HepG2 (cell line): ENCODE measurements around the gene IMPACT. TPM values are rescaled to one million over a fixed set of nuclear protein-coding genes. Genes with fewer than 3 reads are reported as not detected.

Experiments used
- ATAC-seq: fragments of 200-7000 bp; cut with Tn5 transposase; 3 replicates; pipeline ENCODE4 v1.9.1; 2020; ENCODE audit warnings: mild to moderate bottlenecking, moderate library complexity
- BruUV-seq: library from RNA; stranded (reverse); fragments of 400-500 nt; replicated peaks from 2 replicates; lab custom pipeline; 2021; lab: Mats Ljungman, UMichigan
- CTCF ChIA-PET: fragments of 300-600 bp; formaldehyde crosslinking; extraction: SDS; loops from one replicate; lab custom pipeline; 2021; ENCODE audit warnings: low total read pairs, inconsistent platforms, low intra/inter-chr PET ratio; lab: Yijun Ruan, JAX
- POLR2A ChIA-PET: fragments of 350-600 bp; sonication (Branson Sonifier 250); formaldehyde crosslinking; loops from one replicate; lab custom pipeline; 2020; ENCODE audit warnings: antibody characterized with exemption, inconsistent platforms; lab: Yijun Ruan, JAX
- DNase-seq: peaks from one replicate; pipeline ENCODE4 v3.0.0-alpha.2; 2015; ENCODE audit warnings: low spot score
- FAIRE-seq: peaks from 3 replicates; lab custom pipeline; 2011; peaks lifted over from hg19 to GRCh38; lab: Jason Lieb, UNC
- H2AFZ ChIP-seq: one replicate; pipeline ENCODE4 v1.6.1; 2011; ENCODE audit warnings: low read length, inconsistent platforms
- H3K27ac ChIP-seq: fragments of 300-600 bp; 3 replicates; pipeline ENCODE4 v1.8.0; 2011; ENCODE audit warnings: mixed run types, mild to moderate bottlenecking, mixed read lengths, low read length, inconsistent platforms; ENCODE audit not compliant: insufficient read depth; ENCODE audit errors: extremely low read length
- H3K27me3 ChIP-seq, 2 experiments: fragments of 200-600 bp in 1 of 2; 2 replicates in 1 of 2; 3 replicates in 1 of 2; pipeline versions ENCODE4 v1.6.0 to v1.8.0; 2011; ENCODE audit warnings: low read length in 2 of 2, mild to moderate bottlenecking in 2 of 2, moderate library complexity in 2 of 2, inconsistent platforms in 1 of 2; ENCODE audit not compliant: insufficient read depth in 2 of 2, control insufficient read depth in 1 of 2
- H3K36me3 ChIP-seq, 2 experiments: fragments of 200-600 bp in 1 of 2; replicated peaks in 1 of 2; 2 replicates in 1 of 2; 3 replicates in 1 of 2; pipeline versions ENCODE4 v1.5.1 to v1.8.0; 2011; ENCODE audit warnings: low read length in 2 of 2, inconsistent platforms in 1 of 2; ENCODE audit not compliant: insufficient read depth in 2 of 2, control insufficient read depth in 1 of 2
- H3K4me1 ChIP-seq: 2 replicates; pipeline ENCODE4 v1.5.1; 2012; ENCODE audit warnings: low read length, inconsistent platforms; ENCODE audit not compliant: insufficient read depth
- H3K4me2 ChIP-seq: 2 replicates; pipeline ENCODE4 v1.6.0; 2011; ENCODE audit warnings: low read depth, low read length, inconsistent platforms
- H3K4me3 ChIP-seq, 3 experiments: fragments of 200-600 bp in 1 of 3; sonication (generic), shearing (Covaris generic) in 1 of 3; replicated peaks in 1 of 3; 2 replicates each; pipeline ENCODE4 v1.5.1; 2011 to 2016; ENCODE audit warnings: low read length in 3 of 3, inconsistent platforms in 2 of 3, low read depth in 2 of 3, mild to moderate bottlenecking in 2 of 3, control low read depth in 1 of 3, mixed read lengths in 1 of 3; ENCODE audit not compliant: insufficient read depth in 1 of 3
- H3K79me2 ChIP-seq: one replicate; pipeline ENCODE4 v1.6.1; 2011; ENCODE audit warnings: low read length, inconsistent platforms; ENCODE audit not compliant: insufficient read depth
- H3K9ac ChIP-seq: 2 replicates; pipeline ENCODE4 v1.6.0; 2011; ENCODE audit warnings: mild to moderate bottlenecking, low read depth, low read length, inconsistent platforms; ENCODE audit not compliant: insufficient read depth
- H3K9me3 ChIP-seq: 2 replicates; pipeline ENCODE4 v1.5.1; 2012; ENCODE audit warnings: mild to moderate bottlenecking, low read length
- H4K20me1 ChIP-seq: 2 replicates; pipeline ENCODE4 v1.6.0; 2011; ENCODE audit warnings: inconsistent platforms, mild to moderate bottlenecking, low read length, moderate library complexity; ENCODE audit not compliant: insufficient read depth
- ASH2L ChIP-seq: fragments of 300-600, 200-600 bp; sonication (generic); IDR thresholded peaks from 2 replicates; pipeline ENCODE4 v1.7.0; 2017; ENCODE audit warnings: low read depth, mild to moderate bottlenecking, moderate library complexity, mixed read lengths, low read length; ENCODE audit not compliant: insufficient read length
- CEBPB ChIP-seq: IDR thresholded peaks from 2 replicates; pipeline ENCODE4 v1.6.1; 2011; ENCODE audit warnings: low read depth, low read length, improper control_type of control experiment, borderline replicate concordance
- ELF3 ChIP-seq: IDR thresholded peaks from 2 replicates; pipeline ENCODE4 v1.6.1; 2016; ENCODE audit warnings: missing genetic modification reagents, missing compliant biosample characterization
- ELF4 ChIP-seq: sonication (generic); formaldehyde crosslinking; IDR thresholded peaks from 2 replicates; pipeline ENCODE4 v1.5.0; 2020; ENCODE audit warnings: missing genetic modification reagents, mild to moderate bottlenecking, moderate library complexity, borderline replicate concordance
- HOXA5 ChIP-seq: sonication (generic); formaldehyde crosslinking; IDR thresholded peaks from 2 replicates; pipeline ENCODE4 v1.4.0; 2020; ENCODE audit warnings: missing genetic modification reagents
- PAX8 ChIP-seq: sonication (generic); formaldehyde crosslinking; IDR thresholded peaks from 2 replicates; pipeline ENCODE4 v1.8.0; 2022; ENCODE audit warnings: mild to moderate bottlenecking, missing genetic modification reagents, borderline replicate concordance
- PPARG ChIP-seq: conservative IDR thresholded peaks from 2 replicates; pipeline ENCODE4 v1.6.1; 2016; ENCODE audit warnings: missing biosample characterization, missing genetic modification reagents
- SMARCE1 ChIP-seq: fragments of 450-650 bp; IDR thresholded peaks from 2 replicates; pipeline ENCODE4 v1.6.1; 2017; ENCODE audit warnings: borderline replicate concordance
- ZFP90 ChIP-seq: sonication (generic); formaldehyde crosslinking; IDR thresholded peaks from 2 replicates; pipeline ENCODE4 v1.8.0; 2022; ENCODE audit warnings: missing genetic modification reagents, mild to moderate bottlenecking, inconsistent platforms, borderline replicate concordance
- ZNF10 ChIP-seq: sonication (generic); formaldehyde crosslinking; IDR thresholded peaks from 2 replicates; pipeline ENCODE4 v1.4.0; 2020; ENCODE audit warnings: mild to moderate bottlenecking, low read depth, missing genetic modification reagents, borderline replicate concordance
- ZNF138 ChIP-seq: sonication (generic); formaldehyde crosslinking; IDR thresholded peaks from 2 replicates; pipeline ENCODE4 v1.5.0; 2020; ENCODE audit warnings: mild to moderate bottlenecking, low read depth, missing genetic modification reagents
- ZNF431 ChIP-seq: sonication (generic); formaldehyde crosslinking; IDR thresholded peaks from 2 replicates; pipeline ENCODE4 v1.9.0; 2022; ENCODE audit warnings: missing genetic modification reagents, low read depth, mild to moderate bottlenecking, borderline replicate concordance
- ZNF557 ChIP-seq: sonication (generic); formaldehyde crosslinking; IDR thresholded peaks from 2 replicates; pipeline ENCODE4 v1.4.0; 2020; ENCODE audit warnings: missing genetic modification reagents
- ZNF672 ChIP-seq: sonication (generic); formaldehyde crosslinking; IDR thresholded peaks from 2 replicates; pipeline ENCODE4 v1.8.1; 2022; ENCODE audit warnings: missing genetic modification reagents
- ZNF782 ChIP-seq: sonication (generic); formaldehyde crosslinking; IDR thresholded peaks from 2 replicates; pipeline ENCODE4 v1.4.0; 2020; ENCODE audit warnings: missing genetic modification reagents, mild to moderate bottlenecking, borderline replicate concordance
- WGBS: methylation state at CpG from one replicate; pipeline ENCODE4 v1.1.6; 2017; ENCODE audit warnings: low lambda C conversion rate; 5-methylcytosine and 5-hydroxymethylcytosine counted together
- in situ Hi-C: cut with HindIII; loops from 2 replicates; pipeline ENCODE4 v1.10.0; 2017; ENCODE audit warnings: low pct_unique_long_range_greater_than_20kb; ENCODE audit not compliant: extremely low pct_ligation_motif_present
- intact Hi-C: fragments of 100-400 bp; cut with micrococcal nuclease; formaldehyde crosslinking; loops from one replicate; pipeline ENCODE4 v1.10.0; 2022; ENCODE audit not compliant: unreplicated experiment
- polyA plus RNA-seq, 8 experiments: library from polyadenylated mRNA; depleted of rRNA in 3 of 8; stranded (reverse) in 7 of 8; unstranded in 1 of 8; fragments of >200 nt; fragmentation: Illumina TruSeq in 4 of 8; extraction: Trizol in 4 of 8; gene quantifications; 2 replicates each; pipeline versions ENCODE4 v1.2.1 to v1.2.3, GENCODE V29; 2011 to 2016; ENCODE audit warnings: low read depth in 4 of 8, missing spikeins in 1 of 8, mixed read lengths in 1 of 8; ENCODE audit not compliant: insufficient read depth in 1 of 8
- total RNA-seq, 5 experiments: library from RNA; depleted of rRNA; stranded (reverse); fragments of >200 nt; fragmentation: Illumina TruSeq; extraction: Trizol; gene quantifications; 2 replicates each; pipeline ENCODE4 v1.2.3, GENCODE V29; 2016; ENCODE audit warnings: low read depth in 1 of 5

Gene IMPACT
- total and polyA plus RNA-seq, 2 of the 13 experiments (the other 11 are each of a cell fraction or from before 2014, with no cell fraction given), result 5.0 to 7.7 TPM

GRCh38 chr18:24459772-24460171 lies 33.3 kb downstream of the IMPACT start:
- Histone ChIP-seq H3K4me1 (no peaks in the 10 kb centered on the region), H3K4me2 (no peak overlapping the region), H3K36me3 (no peaks in the 10 kb centered on the region), H3K9me3 (no peaks in the 10 kb centered on the region), H3K27ac (no peak overlapping the region), H3K9ac (no peak overlapping the region), H3K27me3 (no peaks in the 10 kb centered on the region), H2AFZ (no peak overlapping the region), H3K79me2 (no peaks in the 10 kb centered on the region), H3K4me3 (no peak overlapping the region), H4K20me1 (no peaks in the 10 kb centered on the region)
- no peak for FAIRE-seq
- 49% methylated on average over 4 of the region's 4 CpGs for WGBS
- DNase-seq, result no peak
- CTCF ChIA-PET, result no interaction called here
- POLR2A ChIA-PET, result no interaction called here
- BruUV-seq, result no TSS peak
- intact Hi-C loops (no loop called here), in situ Hi-C loops (no loop called here)
- TF ChIP-seq CEBPB (0 out of 2 replicates have a peak, but pooled peaks have one; percentile 5), ELF4 (CRISPR knock-in tag) (no peak)
- ATAC-seq, result no peak

GRCh38 chr18:24460388-24460787 lies 33.9 kb downstream of the IMPACT start, which contains the start of gene HRH4:
Gene HRH4 (plus strand): TSS chr18:24460637. CDS start chr18:24460729, 92 bp downstream.
- H4K20me1 ChIP-seq, result no peaks in the 10 kb centered on the region
- H3K4me1 ChIP-seq, result no peaks in the 10 kb centered on the region
- no peak for ATAC-seq
- DNase-seq, result no peak
- no peak for FAIRE-seq
- no peaks in the 10 kb centered on the region for H3K9me3 ChIP-seq
- WGBS, result 4% methylated on average over 1 of the region's 1 CpG
- no peak within 1 kb of the TSS for H3K4me3 ChIP-seq
- H3K27ac ChIP-seq, result no peak within 1 kb of the TSS
- no peak within 1 kb of the TSS for H2AFZ ChIP-seq
- no peak within 1 kb of the TSS for H3K4me2 ChIP-seq
- POLR2A ChIA-PET, result no interaction called here
- in situ Hi-C loops, result no loop called here
- TF ChIP-seq PPARG (CRISPR knock-in tag) (no peak), ELF3 (CRISPR knock-in tag) (no peak), ZNF431 (CRISPR knock-in tag) (no peak), ZNF138 (CRISPR knock-in tag) (no peak), ZNF672 (CRISPR knock-in tag) (no peak), SMARCE1 (no peak), ZNF10 (CRISPR knock-in tag) (no peak), ZFP90 (CRISPR knock-in tag) (no peak), ZNF782 (no peak), ZNF557 (CRISPR knock-in tag) (no peak), HOXA5 (CRISPR knock-in tag) (no peak), PAX8 (CRISPR knock-in tag) (no peak), ASH2L (no peak)
- intact Hi-C loops, result no loop called here
- H3K9ac ChIP-seq, result no peak within 1 kb of the TSS
- no peaks in the 10 kb centered on the region for H3K27me3 ChIP-seq
- no peaks in the 10 kb centered on the region for H3K36me3 ChIP-seq
- no peaks in the 10 kb centered on the region for H3K79me2 ChIP-seq
- no TSS peak for BruUV-seq
- CTCF ChIA-PET, result no interaction called here
